ENCODE data around the gene ANKRD63. TPM values are rescaled to one million over a fixed set of nuclear protein-coding genes. Genes with fewer than 3 reads are reported as not detected.

Gene ANKRD63
- polyA plus RNA-seq, 1 of the 3 experiments (the other 2 are of a cell fraction): not detected

DNA sequence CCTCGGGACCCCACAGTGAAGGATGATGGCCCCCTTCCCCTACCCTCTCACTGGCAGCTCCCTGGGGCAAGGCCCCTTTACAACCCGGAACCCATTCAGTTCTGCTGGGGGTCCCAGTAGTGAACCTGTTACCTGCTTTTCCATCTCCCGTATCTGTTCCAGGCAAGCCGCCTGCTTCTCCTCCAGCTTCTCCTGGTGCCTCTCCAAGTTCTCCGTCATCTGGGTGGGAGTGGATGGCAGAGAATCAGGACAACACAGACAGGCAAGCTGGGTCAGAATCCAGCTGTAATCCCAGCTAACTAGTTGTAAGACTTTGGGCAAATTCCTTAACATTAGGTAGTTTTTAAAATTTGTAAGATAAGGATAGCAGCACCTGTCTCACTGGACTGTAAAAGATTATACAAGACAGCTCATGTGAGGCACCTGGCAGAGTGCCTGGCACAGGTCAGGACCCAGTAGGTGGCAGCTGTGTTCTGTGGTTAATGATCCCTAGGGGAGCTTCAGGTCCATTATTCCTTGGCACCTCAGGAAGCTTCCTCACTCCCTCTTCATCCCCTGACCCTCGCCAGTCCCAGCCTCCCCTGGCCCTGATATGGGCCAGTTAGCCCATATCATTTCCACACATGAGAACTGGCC is 6.4 kb upstream of the ANKRD63 start:
- H2AFZ ChIP-seq (ENCODE audit: low read depth): no peak overlapping the region
- no peaks in the 10 kb centered on the region for H3K9me2 ChIP-seq
- no peaks in the 10 kb centered on the region for H4K20me1 ChIP-seq (ENCODE audit: insufficient read depth)
- no peak for TF ChIP-seq FOXJ3 (CRISPR knock-in tag; IDR thresholded peaks at IDR 0.05)
- TF ChIP-seq RXRA (IDR thresholded peaks at IDR 0.05; ENCODE audit: borderline replicate concordance, low read depth): no peak
- TF ChIP-seq, protein P1, sequence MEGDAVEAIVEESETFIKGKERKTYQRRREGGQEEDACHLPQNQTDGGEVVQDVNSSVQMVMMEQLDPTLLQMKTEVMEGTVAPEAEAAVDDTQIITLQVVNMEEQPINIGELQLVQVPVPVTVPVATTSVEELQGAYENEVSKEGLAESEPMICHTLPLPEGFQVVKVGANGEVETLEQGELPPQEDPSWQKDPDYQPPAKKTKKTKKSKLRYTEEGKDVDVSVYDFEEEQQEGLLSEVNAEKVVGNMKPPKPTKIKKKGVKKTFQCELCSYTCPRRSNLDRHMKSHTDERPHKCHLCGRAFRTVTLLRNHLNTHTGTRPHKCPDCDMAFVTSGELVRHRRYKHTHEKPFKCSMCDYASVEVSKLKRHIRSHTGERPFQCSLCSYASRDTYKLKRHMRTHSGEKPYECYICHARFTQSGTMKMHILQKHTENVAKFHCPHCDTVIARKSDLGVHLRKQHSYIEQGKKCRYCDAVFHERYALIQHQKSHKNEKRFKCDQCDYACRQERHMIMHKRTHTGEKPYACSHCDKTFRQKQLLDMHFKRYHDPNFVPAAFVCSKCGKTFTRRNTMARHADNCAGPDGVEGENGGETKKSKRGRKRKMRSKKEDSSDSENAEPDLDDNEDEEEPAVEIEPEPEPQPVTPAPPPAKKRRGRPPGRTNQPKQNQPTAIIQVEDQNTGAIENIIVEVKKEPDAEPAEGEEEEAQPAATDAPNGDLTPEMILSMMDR (IDR thresholded peaks at IDR 0.05): no peak
- TF ChIP-seq MXI1 (IDR thresholded peaks at IDR 0.05; ENCODE audit: low read depth, low read length): no peak
- TF ChIP-seq RFX5 (IDR thresholded peaks at IDR 0.05; ENCODE audit: low read length): no peak
- TF ChIP-seq, protein P2, sequence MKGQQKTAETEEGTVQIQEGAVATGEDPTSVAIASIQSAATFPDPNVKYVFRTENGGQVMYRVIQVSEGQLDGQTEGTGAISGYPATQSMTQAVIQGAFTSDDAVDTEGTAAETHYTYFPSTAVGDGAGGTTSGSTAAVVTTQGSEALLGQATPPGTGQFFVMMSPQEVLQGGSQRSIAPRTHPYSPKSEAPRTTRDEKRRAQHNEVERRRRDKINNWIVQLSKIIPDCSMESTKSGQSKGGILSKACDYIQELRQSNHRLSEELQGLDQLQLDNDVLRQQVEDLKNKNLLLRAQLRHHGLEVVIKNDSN (IDR thresholded peaks at IDR 0.05; ENCODE audit: borderline replicate concordance, low read depth): no peak
- TF ChIP-seq NFIC (IDR thresholded peaks at IDR 0.05; ENCODE audit: borderline replicate concordance): no peak
- TF ChIP-seq TAF1 (IDR thresholded peaks at IDR 0.05; ENCODE audit: borderline replicate concordance, low read depth, low read length): no peak
- TF ChIP-seq, protein P3, sequence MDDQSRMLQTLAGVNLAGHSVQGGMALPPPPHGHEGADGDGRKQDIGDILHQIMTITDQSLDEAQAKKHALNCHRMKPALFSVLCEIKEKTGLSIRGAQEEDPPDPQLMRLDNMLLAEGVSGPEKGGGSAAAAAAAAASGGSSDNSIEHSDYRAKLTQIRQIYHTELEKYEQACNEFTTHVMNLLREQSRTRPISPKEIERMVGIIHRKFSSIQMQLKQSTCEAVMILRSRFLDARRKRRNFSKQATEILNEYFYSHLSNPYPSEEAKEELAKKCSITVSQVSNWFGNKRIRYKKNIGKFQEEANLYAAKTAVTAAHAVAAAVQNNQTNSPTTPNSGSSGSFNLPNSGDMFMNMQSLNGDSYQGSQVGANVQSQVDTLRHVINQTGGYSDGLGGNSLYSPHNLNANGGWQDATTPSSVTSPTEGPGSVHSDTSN (IDR thresholded peaks at IDR 0.05): no peak
- no peak for TF ChIP-seq NRF1 (IDR thresholded peaks at IDR 0.05; ENCODE audit: low read depth, low read length)
- TF ChIP-seq YY1 (IDR thresholded peaks at IDR 0.05; ENCODE audit: low read depth): no peak
- no peak for TF ChIP-seq ELF1 (IDR thresholded peaks at IDR 0.05)
- ChIA-PET CTCF (interaction anchor here (0.8 to 66.3 kb wide), 6 partner anchors 13 to 185 kb away, joined by 3 to 2194 read pairs (median 16); partner anchors contain the start of genes CCDC9B, DISP2, INAFM2 and PHGR1), POLR2A (interaction anchor here (0.6 kb wide), 1 partner anchor 120 kb away, joined by 4 read pairs; no protein-coding TSS in a partner anchor)
- peaks cover 5% of the 10 kb centered on the region; the same call in 1 of the 2 replicates for H3K27me3 ChIP-seq (ENCODE audit: insufficient read depth)
- H3K4me1 ChIP-seq (ENCODE audit: control insufficient read depth in 1 of 2, insufficient read depth in 2 of 2, low read depth in 1 of 2, low read length in 1 of 2): peaks cover 6 to 25% of the 10 kb centered on the region in 2 experiments; a peak in 3 of 4 replicates
- no peaks in the 10 kb centered on the region for H3K79me2 ChIP-seq (ENCODE audit: insufficient read depth)
- no peaks in the 10 kb centered on the region for H3K36me3 ChIP-seq (replicated peaks in 1 of 2; ENCODE audit: control insufficient read depth in 1 of 2, insufficient read depth in 2 of 2, low read length in 1 of 2)
- DNase-seq: no peak
- no peak overlapping the region for H3K4me2 ChIP-seq
- 94% methylated on average over 4 of the region's 6 CpGs for WGBS (ENCODE audit: low lambda C conversion rate)
- no peak overlapping the region for H3K27ac ChIP-seq (ENCODE audit: low read depth in 2 of 2, low read length in 1 of 2)
- no peak overlapping the region for H3K9ac ChIP-seq
- H3F3A ChIP-seq (replicated peaks; ENCODE audit: insufficient read depth): peaks cover 7% of the 10 kb centered on the region
- no peaks in the 10 kb centered on the region for H3K9me3 ChIP-seq
- no peak overlapping the region for H3K4me3 ChIP-seq (ENCODE audit: low read depth in 2 of 2, low read length in 1 of 2)

DNA sequence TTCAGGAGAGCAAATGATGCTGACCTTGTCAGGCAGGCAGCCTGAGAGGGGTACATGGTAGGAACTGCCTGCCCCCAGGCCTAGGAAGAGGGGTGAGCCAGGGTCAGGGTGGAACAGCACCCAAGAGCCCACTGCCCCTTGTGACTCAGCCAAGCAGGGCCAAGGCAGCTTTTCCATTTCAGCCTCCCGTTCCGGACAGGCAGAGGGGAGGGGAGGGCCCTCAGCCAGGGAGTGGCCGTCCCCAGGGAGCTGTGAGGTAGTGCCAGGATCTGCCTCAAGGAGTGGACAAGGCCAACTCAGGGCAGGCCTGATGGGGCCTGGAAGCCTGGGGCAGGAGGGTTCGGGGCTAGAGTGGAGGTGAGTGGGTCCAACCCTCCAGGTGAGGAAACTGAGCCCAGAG is 5.1 kb upstream of the ANKRD63 start:
- no peaks in the 10 kb centered on the region for H3K9me3 ChIP-seq
- no peak for DNase-seq
- CTCF ChIA-PET: interaction anchor here (1.1 to 66.3 kb wide), 3 partner anchors 12 to 54 kb away, joined by 3 to 2194 read pairs (median 210); partner anchors contain the start of genes CCDC9B, DISP2, INAFM2 and PAK6
- no peaks in the 10 kb centered on the region for H3K36me3 ChIP-seq (replicated peaks in 1 of 2; ENCODE audit: control insufficient read depth in 1 of 2, insufficient read depth in 2 of 2, low read length in 1 of 2)
- H3F3A ChIP-seq (replicated peaks; ENCODE audit: insufficient read depth): peaks cover 7% of the 10 kb centered on the region
- WGBS (ENCODE audit: low lambda C conversion rate): no CpG with 5 or more reads among the region's 4 CpGs
- H3K27ac ChIP-seq (ENCODE audit: low read depth in 2 of 2, low read length in 1 of 2): no peak overlapping the region
- no peak overlapping the region for H2AFZ ChIP-seq (ENCODE audit: low read depth)
- H3K4me1 ChIP-seq (ENCODE audit: control insufficient read depth in 1 of 2, insufficient read depth in 2 of 2, low read depth in 1 of 2, low read length in 1 of 2): peaks cover 6 to 26% of the 10 kb centered on the region in 2 experiments; a peak in 3 of 4 replicates
- no peaks in the 10 kb centered on the region for H3K9me2 ChIP-seq
- H3K79me2 ChIP-seq (ENCODE audit: insufficient read depth): no peaks in the 10 kb centered on the region
- POLR2A ChIA-PET: no interaction called here
- H4K20me1 ChIP-seq (ENCODE audit: insufficient read depth): no peaks in the 10 kb centered on the region
- peaks cover 13% of the 10 kb centered on the region for H3K27me3 ChIP-seq (ENCODE audit: insufficient read depth)
- H3K9ac ChIP-seq: no peak overlapping the region
- H3K4me3 ChIP-seq (ENCODE audit: low read depth in 2 of 2, low read length in 1 of 2): no peak overlapping the region
- H3K4me2 ChIP-seq: no peak overlapping the region
- no peak for TF ChIP-seq SMC3 (IDR thresholded peaks at IDR 0.05; ENCODE audit: low read depth, low read length)
- TF ChIP-seq, protein P2 (IDR thresholded peaks at IDR 0.05; ENCODE audit: borderline replicate concordance, low read depth): no peak
- no peak for TF ChIP-seq RAD21 (IDR thresholded peaks at IDR 0.05; ENCODE audit: low read length)
- no peak for TF ChIP-seq TEAD4 (IDR thresholded peaks at IDR 0.05; ENCODE audit: borderline replicate concordance, insufficient read depth)
- no peak for TF ChIP-seq NFIC (IDR thresholded peaks at IDR 0.05; ENCODE audit: borderline replicate concordance)
- TF ChIP-seq, protein P3 (IDR thresholded peaks at IDR 0.05): no peak
- TF ChIP-seq FOXM1 (IDR thresholded peaks at IDR 0.05; ENCODE audit: low read depth): no peak
- no peak for TF ChIP-seq TAF1 (IDR thresholded peaks at IDR 0.05; ENCODE audit: borderline replicate concordance, low read depth, low read length)
- TF ChIP-seq, protein P4, sequence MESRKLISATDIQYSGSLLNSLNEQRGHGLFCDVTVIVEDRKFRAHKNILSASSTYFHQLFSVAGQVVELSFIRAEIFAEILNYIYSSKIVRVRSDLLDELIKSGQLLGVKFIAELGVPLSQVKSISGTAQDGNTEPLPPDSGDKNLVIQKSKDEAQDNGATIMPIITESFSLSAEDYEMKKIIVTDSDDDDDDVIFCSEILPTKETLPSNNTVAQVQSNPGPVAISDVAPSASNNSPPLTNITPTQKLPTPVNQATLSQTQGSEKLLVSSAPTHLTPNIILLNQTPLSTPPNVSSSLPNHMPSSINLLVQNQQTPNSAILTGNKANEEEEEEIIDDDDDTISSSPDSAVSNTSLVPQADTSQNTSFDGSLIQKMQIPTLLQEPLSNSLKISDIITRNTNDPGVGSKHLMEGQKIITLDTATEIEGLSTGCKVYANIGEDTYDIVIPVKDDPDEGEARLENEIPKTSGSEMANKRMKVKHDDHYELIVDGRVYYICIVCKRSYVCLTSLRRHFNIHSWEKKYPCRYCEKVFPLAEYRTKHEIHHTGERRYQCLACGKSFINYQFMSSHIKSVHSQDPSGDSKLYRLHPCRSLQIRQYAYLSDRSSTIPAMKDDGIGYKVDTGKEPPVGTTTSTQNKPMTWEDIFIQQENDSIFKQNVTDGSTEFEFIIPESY (IDR thresholded peaks at IDR 0.05; ENCODE audit: borderline replicate concordance, low read depth): no peak
- TF ChIP-seq SIN3A (IDR thresholded peaks at IDR 0.05; ENCODE audit: borderline replicate concordance, low read depth, low read length): no peak

Data from SK-N-SH (cell line).